HG03565 (cell line): ENCODE measurements around the gene LPIN1.
A peak's percentile ranks its signal among the peaks of the same experiment; 100 is the strongest.

ENCODE experiments used
- ATAC-seq: cut with Tn5 transposase; IDR thresholded peaks from one replicate; pipeline ENCODE4 v1.9.1; 2021; ENCODE audit warnings: mild to moderate bottlenecking, moderate library complexity; ENCODE audit not compliant: unreplicated experiment

Gene LPIN1

GRCh38 chr2:11743366-11743765, 3.1 kb upstream of the LPIN1 start:
- no peak for ATAC-seq

- ATAC-seq, result peak; percentile 73
Observed at GRCh38 chr2:11743846-11744553, 2.4 kb upstream of the LPIN1 start.

DNA sequence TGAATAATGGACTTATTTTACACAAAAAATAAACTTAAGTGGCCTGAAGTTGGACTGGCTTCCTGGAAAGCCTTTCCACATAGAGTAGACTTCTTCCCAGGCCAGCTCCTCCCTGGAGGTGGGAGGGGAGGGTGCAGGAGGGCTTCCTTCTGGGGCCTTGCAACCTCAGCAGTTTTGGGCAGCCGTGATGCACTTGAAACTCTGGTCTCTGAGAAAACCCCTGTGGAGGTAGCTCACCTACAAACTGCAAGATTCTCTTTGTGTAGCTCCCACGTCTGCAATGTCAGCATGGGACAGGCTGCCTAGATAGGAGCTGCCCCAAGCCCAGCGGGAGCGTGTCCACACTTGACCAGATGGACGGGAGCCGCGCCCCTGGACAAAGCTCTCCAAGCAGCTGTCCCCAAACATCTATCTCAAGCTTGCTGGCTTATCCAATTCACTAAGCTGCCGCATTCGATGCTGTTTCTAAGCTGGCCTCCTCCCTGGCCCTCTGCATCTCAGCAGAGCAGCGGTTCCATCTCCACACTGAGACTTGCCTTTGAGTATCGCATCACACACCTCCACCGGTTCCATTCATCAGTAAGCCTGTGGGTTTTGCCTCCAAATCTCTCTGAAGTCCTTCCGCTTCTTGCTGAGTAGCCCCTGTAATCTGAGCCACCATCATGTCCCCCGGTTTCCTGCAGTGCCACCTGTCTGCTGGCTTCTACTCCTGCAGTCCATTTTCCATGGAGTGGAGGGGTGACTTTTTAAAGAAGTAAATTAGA, 1.6 kb upstream of the LPIN1 start:
- no peak for ATAC-seq

- no peak for ATAC-seq
Observed at GRCh38 chr2:11745613-11746375, 638 bp upstream of the LPIN1 start.

- ATAC-seq, result no peak
Observed at GRCh38 chr2:11746807-11747459, 501 bp downstream of the LPIN1 start.

- no peak for ATAC-seq
Observed at GRCh38 chr2:11748018-11748860, 1.8 kb downstream of the LPIN1 start.

DNA sequence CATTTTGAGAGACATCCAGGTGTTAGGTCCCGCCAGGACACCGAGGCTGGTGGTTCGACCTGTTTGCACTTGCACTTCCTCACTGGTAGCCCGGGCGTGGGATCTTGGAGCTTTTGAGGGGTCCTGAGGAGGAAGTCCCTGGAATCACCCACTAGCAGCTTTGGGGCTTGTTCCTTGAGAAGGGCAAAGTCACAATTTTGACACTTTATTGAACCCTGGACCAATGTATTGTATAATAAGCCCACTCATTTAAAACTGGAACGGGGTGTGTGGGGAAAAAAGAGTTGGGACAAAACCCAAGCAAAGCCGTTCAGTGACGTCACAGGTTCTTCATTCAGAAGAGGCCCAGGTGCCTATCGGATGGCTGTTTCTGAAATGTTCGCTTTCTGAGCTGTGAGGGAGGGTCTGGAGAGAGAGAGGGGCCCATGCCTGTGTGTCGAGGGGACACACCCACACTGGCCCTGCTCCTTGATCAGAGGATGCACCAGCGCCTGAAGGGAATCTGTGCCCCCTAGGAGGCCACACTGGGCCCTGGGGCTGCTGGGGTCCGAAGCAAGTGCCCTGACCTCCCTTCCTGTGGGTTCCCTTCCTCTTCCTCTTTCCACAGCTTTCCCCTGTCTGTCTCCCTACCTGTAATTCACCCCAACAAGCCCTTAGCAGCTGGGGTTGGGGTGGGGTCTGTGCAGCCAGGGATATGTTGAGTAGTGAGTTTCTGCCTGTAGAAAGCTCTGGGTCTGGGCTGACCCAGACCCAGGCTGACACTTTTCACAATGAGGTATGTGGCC, 2.6 kb downstream of the LPIN1 start:
- no peak for ATAC-seq

GRCh38 chr2:11749646-11750349, 3.4 kb downstream of the LPIN1 start:
- ATAC-seq, result peak; percentile 19

- peak; percentile 35 for ATAC-seq
Observed at GRCh38 chr2:11750422-11750821, 4.0 kb downstream of the LPIN1 start.

GRCh38 chr2:11750917-11751316, 4.5 kb downstream of the LPIN1 start:
- ATAC-seq, result no peak

- ATAC-seq, result no peak
Observed at GRCh38 chr2:11752906-11753305, 6.5 kb downstream of the LPIN1 start.

DNA sequence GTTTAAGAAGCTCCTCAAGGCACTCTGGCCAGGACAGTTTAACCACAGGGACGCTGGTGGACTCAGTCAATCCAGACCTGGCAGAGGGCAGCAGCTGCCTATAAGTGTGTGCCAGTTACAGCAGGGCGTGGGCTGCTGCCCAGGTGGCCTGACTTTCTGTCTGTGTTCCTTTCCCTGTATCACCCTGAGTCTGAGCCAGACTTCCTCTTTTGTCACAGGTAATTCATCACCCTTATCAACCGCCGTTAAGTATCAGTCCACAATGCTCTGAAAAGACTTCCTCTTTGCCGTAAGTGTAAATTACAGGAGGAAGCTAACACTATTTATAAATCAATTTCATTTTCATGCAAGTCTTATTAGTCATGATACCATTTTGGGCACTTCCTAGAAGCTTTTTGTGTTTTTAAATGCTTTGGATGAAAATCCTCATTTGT, 7.0 kb downstream of the LPIN1 start:
- peak; percentile 70 for ATAC-seq

GRCh38 chr2:11753886-11754699, 7.7 kb downstream of the LPIN1 start:
- ATAC-seq, result peak; percentile 19

DNA sequence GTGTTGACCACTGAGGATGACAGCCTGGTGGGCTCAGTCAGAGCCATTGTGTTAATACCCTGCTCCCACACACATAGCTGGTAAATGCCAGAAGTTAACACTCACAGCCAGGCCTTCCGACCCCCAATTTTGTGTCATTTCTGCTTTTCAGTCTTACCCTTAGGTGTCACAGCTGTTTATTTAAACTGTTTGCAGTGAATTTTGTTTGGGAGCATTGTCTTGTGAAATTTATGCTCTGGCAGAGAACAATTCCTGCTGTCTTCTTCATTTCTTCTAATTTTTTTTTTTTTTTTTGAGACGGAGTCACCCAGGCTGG, 8.2 kb downstream of the LPIN1 start:
- ATAC-seq, result no peak

GRCh38 chr2:11757101-11757500, 10.7 kb downstream of the LPIN1 start:
- no peak for ATAC-seq

- ATAC-seq, result no peak
Observed at GRCh38 chr2:11758187-11758586, 11.8 kb downstream of the LPIN1 start.

DNA sequence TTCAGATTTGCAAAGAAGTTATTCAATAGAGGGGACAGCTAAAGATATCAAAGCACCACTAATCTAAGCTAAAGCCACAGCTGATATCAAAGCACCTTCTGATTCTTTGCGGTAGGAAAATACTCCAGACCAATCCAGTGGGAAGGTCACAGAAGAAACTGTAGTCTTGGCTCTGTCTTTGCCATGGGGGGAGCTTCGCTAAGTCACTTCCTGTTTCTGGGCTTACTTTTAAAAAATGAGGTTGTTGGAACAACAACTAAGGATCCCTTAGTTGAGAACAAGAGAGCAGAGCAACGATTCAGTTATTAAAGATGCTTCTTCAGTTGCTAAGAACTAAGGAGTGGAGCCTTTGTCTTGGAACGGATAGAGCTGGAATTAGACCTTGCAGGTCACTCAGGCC, 12.2 kb downstream of the LPIN1 start:
- ATAC-seq, result no peak
